ENCODE results near the gene IGFN1. TPM values are rescaled to one million over a fixed set of nuclear protein-coding genes. Genes with fewer than 3 reads are reported as not detected.

IGFN1 gene
- total RNA-seq, 1 experiment from 2014 or later = 4.3 TPM

- no peaks in the 10 kb centered on the region for H3K36me3 ChIP-seq (ENCODE audit: low read depth)
- no peaks in the 10 kb centered on the region for H3K79me2 ChIP-seq (ENCODE audit: low read depth)
- no peaks in the 10 kb centered on the region for H3F3A ChIP-seq (ENCODE audit: insufficient read depth, low read depth)
- peaks cover 12% of the 10 kb centered on the region; the same call in 1 of the 2 replicates for H3K4me1 ChIP-seq (replicated peaks; ENCODE audit: insufficient read depth)
- H3K9me2 ChIP-seq (ENCODE audit: insufficient read depth) = no peaks in the 10 kb centered on the region
- TF ChIP-seq CTCF (conservative IDR thresholded peaks at IDR 0.05) (no peak), EZH2 (IDR thresholded peaks at IDR 0.05; ENCODE audit: low read depth) (no peak)
- ChIA-PET CTCF (no interaction called here), POLR2A (ENCODE audit: unreplicated experiment) (no interaction called here)
- no peak overlapping the region for H3K27ac ChIP-seq
- no TSS peak for BruUV-seq (replicated peaks)
- no peak overlapping the region for H2AFZ ChIP-seq
- H3K9me3 ChIP-seq (ENCODE audit: insufficient read depth, low read depth) = no peaks in the 10 kb centered on the region
- H3K4me2 ChIP-seq = no peak overlapping the region
- no peak overlapping the region for H3K4me3 ChIP-seq
- no peak for DNase-seq
- no peaks in the 10 kb centered on the region for H3K27me3 ChIP-seq (ENCODE audit: insufficient read depth, low read depth)
- H4K20me1 ChIP-seq (ENCODE audit: insufficient read depth) = no peaks in the 10 kb centered on the region
- intact Hi-C loops (cut with micrococcal nuclease; ENCODE audit: unreplicated experiment) = no loop called here
Measured at GRCh38 chr1:201186192-201186591, 4.4 kb upstream of the IGFN1 start.

- no TSS peak for BruUV-seq (replicated peaks)
- peaks cover 21% of the 10 kb centered on the region for H3K4me1 ChIP-seq (replicated peaks; ENCODE audit: insufficient read depth)
- no peak overlapping the region for H2AFZ ChIP-seq
- H3K36me3 ChIP-seq (ENCODE audit: low read depth) = no peaks in the 10 kb centered on the region
- H3K4me3 ChIP-seq = no peak overlapping the region
- H3K79me2 ChIP-seq (ENCODE audit: low read depth) = no peaks in the 10 kb centered on the region
- no peaks in the 10 kb centered on the region for H3F3A ChIP-seq (ENCODE audit: insufficient read depth, low read depth)
- no peaks in the 10 kb centered on the region for H3K27me3 ChIP-seq (ENCODE audit: insufficient read depth, low read depth)
- H4K20me1 ChIP-seq (ENCODE audit: insufficient read depth) = no peaks in the 10 kb centered on the region
- no peak overlapping the region for H3K27ac ChIP-seq
- DNase-seq = no peak
- CTCF ChIA-PET = no interaction called here
- H3K4me2 ChIP-seq = no peak overlapping the region
- no peaks in the 10 kb centered on the region for H3K9me3 ChIP-seq (ENCODE audit: insufficient read depth, low read depth)
- intact Hi-C loops (cut with micrococcal nuclease; ENCODE audit: unreplicated experiment) = no loop called here
- POLR2A ChIA-PET (ENCODE audit: unreplicated experiment) = no interaction called here
- H3K9me2 ChIP-seq (ENCODE audit: insufficient read depth) = no peaks in the 10 kb centered on the region
- TF ChIP-seq EZH2 (IDR thresholded peaks at IDR 0.05; ENCODE audit: low read depth) = no peak
Measured at GRCh38 chr1:201189085-201189484, 1.5 kb upstream of the IGFN1 start.

- BruUV-seq (replicated peaks) = no TSS peak
Measured at GRCh38 chr1:201190005-201190404, 619 bp upstream of the IGFN1 start.

More at GRCh38 chr1:201190005-201190404, 619 bp upstream of the IGFN1 start:
- TF ChIP-seq EZH2 (IDR thresholded peaks at IDR 0.05; ENCODE audit: low read depth) = no peak
- TF ChIP-seq CTCF (conservative IDR thresholded peaks at IDR 0.05) = no peak
- no peaks in the 10 kb centered on the region for H3K9me3 ChIP-seq (ENCODE audit: insufficient read depth, low read depth)
- no peaks in the 10 kb centered on the region for H3K79me2 ChIP-seq (ENCODE audit: low read depth)
- H3K9me2 ChIP-seq (ENCODE audit: insufficient read depth) = no peaks in the 10 kb centered on the region
- H3K4me2 ChIP-seq = no peak overlapping the region
- ChIA-PET CTCF (no interaction called here), POLR2A (ENCODE audit: unreplicated experiment) (no interaction called here)
- H3K27me3 ChIP-seq (ENCODE audit: insufficient read depth, low read depth) = no peaks in the 10 kb centered on the region
- no peaks in the 10 kb centered on the region for H4K20me1 ChIP-seq (ENCODE audit: insufficient read depth)
- no peak overlapping the region for H3K4me3 ChIP-seq
- H3F3A ChIP-seq (ENCODE audit: insufficient read depth, low read depth) = no peaks in the 10 kb centered on the region
- no peak overlapping the region for H3K27ac ChIP-seq
- H3K36me3 ChIP-seq (ENCODE audit: low read depth) = no peaks in the 10 kb centered on the region
- peaks cover 21% of the 10 kb centered on the region for H3K4me1 ChIP-seq (replicated peaks; ENCODE audit: insufficient read depth)
- intact Hi-C loops (cut with micrococcal nuclease; ENCODE audit: unreplicated experiment) = no loop called here
- no peak overlapping the region for H2AFZ ChIP-seq
- no peak for DNase-seq
